ENCODE results near the gene HEATR3. TPM values are rescaled to one million over a fixed set of nuclear protein-coding genes. Genes with fewer than 3 reads are reported as not detected.

HEATR3 gene
- 22.1 and 24.4 TPM in 2 replicates for total RNA-seq (2014; rRNA removed; shearing (Covaris generic); ENCODE audit: low replicate concordance)

- H3K9me2 ChIP-seq (replicated peaks; ENCODE audit: insufficient read depth, low read length) = no peaks in the 10 kb centered on the region
- no peaks in the 10 kb centered on the region for H3K27me3 ChIP-seq (ENCODE audit: low read length)
- peak within 1 kb of the TSS; percentile 95 for H3K9ac ChIP-seq (ENCODE audit: low read length)
- H3K4me1 ChIP-seq (ENCODE audit: low read length) = peaks cover 32% of the 10 kb centered on the region
- H3K9me3 ChIP-seq (ENCODE audit: low read length) = no peaks in the 10 kb centered on the region
- peak within 1 kb of the TSS; percentile 99 for H3K4me3 ChIP-seq (ENCODE audit: low read length)
- H3K27ac ChIP-seq (ENCODE audit: low read length) = peak within 1 kb of the TSS; percentile 77
- DNase-seq = peak; percentile 97
- peak within 1 kb of the TSS; percentile 94; the same call in 1 of the 2 replicates for H2AFZ ChIP-seq (ENCODE audit: low read length)
- peak within 1 kb of the TSS; percentile 97 for H3K4me2 ChIP-seq (ENCODE audit: low read depth, low read length, poor library complexity, severe bottlenecking)
- peaks cover 19% of the 10 kb centered on the region for H3K36me3 ChIP-seq (ENCODE audit: insufficient read depth, low read length)
- H3K79me2 ChIP-seq (ENCODE audit: low read length) = peaks cover 41% of the 10 kb centered on the region
- H4K20me1 ChIP-seq (ENCODE audit: insufficient read depth, low read depth, low read length) = peaks cover 5% of the 10 kb centered on the region; the same call in 1 of the 2 replicates
Measured at GRCh38 chr16:50065624-50066481, at the start of gene HEATR3. TSS of gene HEATR3 (plus strand) at chr16:50065970. CDS start at chr16:50066132, 162 bp downstream.

GRCh38 chr16:50017553-50017952, 48.2 kb upstream of the HEATR3 start:
- no peak overlapping the region for H3K27ac ChIP-seq (ENCODE audit: low read length)
- no peaks in the 10 kb centered on the region for H3K36me3 ChIP-seq (ENCODE audit: insufficient read depth, low read length)
- H3K9me2 ChIP-seq (replicated peaks; ENCODE audit: insufficient read depth, low read length) = no peaks in the 10 kb centered on the region
- no peak overlapping the region for H2AFZ ChIP-seq (ENCODE audit: low read length)
- H3K79me2 ChIP-seq (ENCODE audit: low read length) = no peaks in the 10 kb centered on the region
- no peak for DNase-seq
- peaks cover 4% of the 10 kb centered on the region; the same call in 1 of the 2 replicates for H3K4me1 ChIP-seq (ENCODE audit: low read length)
- H3K4me3 ChIP-seq (ENCODE audit: low read length) = no peak overlapping the region
- H3K27me3 ChIP-seq (ENCODE audit: low read length) = no peaks in the 10 kb centered on the region
- no peak overlapping the region for H3K9ac ChIP-seq (ENCODE audit: low read length)
- no peaks in the 10 kb centered on the region for H3K9me3 ChIP-seq (ENCODE audit: low read length)
- H4K20me1 ChIP-seq (ENCODE audit: insufficient read depth, low read depth, low read length) = no peaks in the 10 kb centered on the region
- H3K4me2 ChIP-seq (ENCODE audit: low read depth, low read length, poor library complexity, severe bottlenecking) = no peak overlapping the region

GRCh38 chr16:50021544-50021943, 44.2 kb upstream of the HEATR3 start:
- DNase-seq = peak; percentile 56
- Histone ChIP-seq H4K20me1 (ENCODE audit: insufficient read depth, low read depth, low read length) (no peaks in the 10 kb centered on the region), H3K9ac (ENCODE audit: low read length) (0 out of 2 replicates have a peak overlapping the region, but pooled peaks have one; percentile 9), H3K36me3 (ENCODE audit: insufficient read depth, low read length) (no peaks in the 10 kb centered on the region), H3K27me3 (ENCODE audit: low read length) (no peaks in the 10 kb centered on the region), H3K9me3 (ENCODE audit: low read length) (no peaks in the 10 kb centered on the region), H3K4me1 (ENCODE audit: low read length) (peaks cover 12% of the 10 kb centered on the region), H3K4me2 (ENCODE audit: low read depth, low read length, poor library complexity, severe bottlenecking) (no peak overlapping the region), H3K27ac (ENCODE audit: low read length) (no peak overlapping the region), H3K79me2 (ENCODE audit: low read length) (peaks cover 15% of the 10 kb centered on the region), H3K9me2 (replicated peaks; ENCODE audit: insufficient read depth, low read length) (no peaks in the 10 kb centered on the region), H2AFZ (ENCODE audit: low read length) (no peak overlapping the region), H3K4me3 (ENCODE audit: low read length) (no peak overlapping the region)

- Histone ChIP-seq H3K27me3 (ENCODE audit: low read length) (no peaks in the 10 kb centered on the region), H3K4me1 (ENCODE audit: low read length) (peaks cover 14% of the 10 kb centered on the region), H3K9me3 (ENCODE audit: low read length) (no peaks in the 10 kb centered on the region), H2AFZ (ENCODE audit: low read length) (no peak overlapping the region), H3K36me3 (ENCODE audit: insufficient read depth, low read length) (peaks cover 3% of the 10 kb centered on the region; the same call in 1 of the 2 replicates), H3K79me2 (ENCODE audit: low read length) (peaks cover 35% of the 10 kb centered on the region), H3K4me3 (ENCODE audit: low read length) (no peak overlapping the region), H3K9me2 (replicated peaks; ENCODE audit: insufficient read depth, low read length) (no peaks in the 10 kb centered on the region), H4K20me1 (ENCODE audit: insufficient read depth, low read depth, low read length) (no peaks in the 10 kb centered on the region), H3K4me2 (ENCODE audit: low read depth, low read length, poor library complexity, severe bottlenecking) (no peak overlapping the region), H3K27ac (ENCODE audit: low read length) (no peak overlapping the region), H3K9ac (ENCODE audit: low read length) (no peak overlapping the region; the same call in 1 of the 2 replicates)
- DNase-seq = no peak
Measured at GRCh38 chr16:50023641-50024040, 42.1 kb upstream of the HEATR3 start.

- Histone ChIP-seq H3K4me2 (ENCODE audit: low read depth, low read length, poor library complexity, severe bottlenecking) (peak overlapping the region; percentile 95), H3K9ac (ENCODE audit: low read length) (peak overlapping the region; percentile 56), H3K27ac (ENCODE audit: low read length) (no peak overlapping the region), H3K4me1 (ENCODE audit: low read length) (peaks cover 14% of the 10 kb centered on the region), H4K20me1 (ENCODE audit: insufficient read depth, low read depth, low read length) (no peaks in the 10 kb centered on the region), H3K79me2 (ENCODE audit: low read length) (peaks cover 39% of the 10 kb centered on the region), H3K36me3 (ENCODE audit: insufficient read depth, low read length) (peaks cover 5% of the 10 kb centered on the region; the same call in 1 of the 2 replicates), H3K9me3 (ENCODE audit: low read length) (no peaks in the 10 kb centered on the region), H3K27me3 (ENCODE audit: low read length) (no peaks in the 10 kb centered on the region), H3K9me2 (replicated peaks; ENCODE audit: insufficient read depth, low read length) (no peaks in the 10 kb centered on the region), H2AFZ (ENCODE audit: low read length) (peak overlapping the region; percentile 92), H3K4me3 (ENCODE audit: low read length) (peak overlapping the region; percentile 53)
- no peak for DNase-seq
Measured at GRCh38 chr16:50024207-50024606, 41.6 kb upstream of the HEATR3 start.

GRCh38 chr16:50024684-50025536, 40.9 kb upstream of the HEATR3 start, which contains the start of gene CNEP1R1:
TSS of gene CNEP1R1 (plus strand) at chr16:50025225. CDS start at chr16:50025316, 91 bp downstream.
- Histone ChIP-seq H3K36me3 (ENCODE audit: insufficient read depth, low read length) (peaks cover 12% of the 10 kb centered on the region; the same call in 1 of the 2 replicates), H3K9me2 (replicated peaks; ENCODE audit: insufficient read depth, low read length) (no peaks in the 10 kb centered on the region), H3K27me3 (ENCODE audit: low read length) (no peaks in the 10 kb centered on the region), H3K4me2 (ENCODE audit: low read depth, low read length, poor library complexity, severe bottlenecking) (peak within 1 kb of the TSS; percentile 95), H3K9ac (ENCODE audit: low read length) (peak within 1 kb of the TSS; percentile 93), H4K20me1 (ENCODE audit: insufficient read depth, low read depth, low read length) (no peaks in the 10 kb centered on the region), H3K4me1 (ENCODE audit: low read length) (peaks cover 14% of the 10 kb centered on the region), H3K79me2 (ENCODE audit: low read length) (peaks cover 46% of the 10 kb centered on the region), H3K9me3 (ENCODE audit: low read length) (no peaks in the 10 kb centered on the region), H2AFZ (ENCODE audit: low read length) (peak within 1 kb of the TSS; percentile 92), H3K27ac (ENCODE audit: low read length) (no peak within 1 kb of the TSS; the same call in 1 of the 2 replicates), H3K4me3 (ENCODE audit: low read length) (peak within 1 kb of the TSS; percentile 89)
- peak; percentile 98 for DNase-seq

GRCh38 chr16:50025537-50025931, 40.2 kb upstream of the HEATR3 start:
- Histone ChIP-seq H3K4me1 (ENCODE audit: low read length) (peaks cover 14% of the 10 kb centered on the region), H3K9ac (ENCODE audit: low read length) (peak overlapping the region; percentile 93)
- DNase-seq = peak; percentile 61

More at GRCh38 chr16:50025537-50025931, 40.2 kb upstream of the HEATR3 start:
- Histone ChIP-seq H3K27ac (ENCODE audit: low read length) (no peak overlapping the region; the same call in 1 of the 2 replicates), H3K4me3 (ENCODE audit: low read length) (peak overlapping the region; percentile 89), H3K79me2 (ENCODE audit: low read length) (peaks cover 52% of the 10 kb centered on the region), H3K9me3 (ENCODE audit: low read length) (no peaks in the 10 kb centered on the region), H3K27me3 (ENCODE audit: low read length) (no peaks in the 10 kb centered on the region), H4K20me1 (ENCODE audit: insufficient read depth, low read depth, low read length) (no peaks in the 10 kb centered on the region), H2AFZ (ENCODE audit: low read length) (peak overlapping the region; percentile 84; the same call in 1 of the 2 replicates), H3K9me2 (replicated peaks; ENCODE audit: insufficient read depth, low read length) (no peaks in the 10 kb centered on the region), H3K36me3 (ENCODE audit: insufficient read depth, low read length) (peaks cover 13% of the 10 kb centered on the region; the same call in 1 of the 2 replicates), H3K4me2 (ENCODE audit: low read depth, low read length, poor library complexity, severe bottlenecking) (peak overlapping the region; percentile 95)

Measured in Karpas-422 (cell line).